NT2/D1 (cell line): ENCODE results near the gene C2orf68.

Experiments
- SUZ12 ChIP-seq: IDR thresholded peaks from 2 replicates; pipeline ENCODE4 v1.6.1; 2011; ENCODE audit not compliant: insufficient read length, insufficient read depth; ENCODE audit errors: extremely low read depth
- YY1 ChIP-seq: IDR thresholded peaks from 2 replicates; pipeline ENCODE4 v1.6.1; 2011; ENCODE audit not compliant: insufficient read length, insufficient read depth
- ZNF274 ChIP-seq: IDR thresholded peaks from 2 replicates; pipeline ENCODE4 v1.6.1; 2011; ENCODE audit warnings: mild to moderate bottlenecking, low read depth, low read length

DNA sequence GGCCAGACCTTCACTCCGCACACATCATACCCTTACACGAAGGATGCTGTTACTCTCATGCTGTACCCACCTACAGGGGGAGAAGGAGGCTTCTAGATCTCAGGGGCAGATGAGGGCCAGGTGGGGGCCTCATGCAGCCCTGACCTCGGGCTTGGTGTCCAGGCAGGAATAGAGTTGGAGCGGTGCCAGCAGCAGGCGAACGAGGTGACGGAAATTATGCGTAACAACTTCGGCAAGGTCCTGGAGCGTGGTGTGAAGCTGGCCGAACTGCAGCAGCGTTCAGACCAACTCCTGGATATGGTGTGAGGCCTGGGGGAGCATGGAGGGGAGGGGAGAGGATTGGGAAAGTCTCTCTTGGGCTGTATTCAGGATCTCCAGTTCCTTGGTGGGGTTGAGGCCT lies 20.3 kb downstream of the C2orf68 start:
- TF ChIP-seq YY1 (no peak), SUZ12 (no peak), ZNF274 (no peak)
